GM18519 (cell line): Measurements from ENCODE around the gene RAP2B.

Experiments used
- ATAC-seq: cut with Tn5 transposase; IDR thresholded peaks from one replicate; pipeline ENCODE4 v1.9.1; 2021; ENCODE audit warnings: mild to moderate bottlenecking, moderate library complexity; ENCODE audit not compliant: unreplicated experiment, low FRiP score

Gene RAP2B

GRCh38 chr3:153159771-153160397 is 2.1 kb upstream of the RAP2B start:
- no peak for ATAC-seq

- ATAC-seq, result peak; percentile 24
Observed at GRCh38 chr3:153160451-153161137, 1.4 kb upstream of the RAP2B start.

DNA sequence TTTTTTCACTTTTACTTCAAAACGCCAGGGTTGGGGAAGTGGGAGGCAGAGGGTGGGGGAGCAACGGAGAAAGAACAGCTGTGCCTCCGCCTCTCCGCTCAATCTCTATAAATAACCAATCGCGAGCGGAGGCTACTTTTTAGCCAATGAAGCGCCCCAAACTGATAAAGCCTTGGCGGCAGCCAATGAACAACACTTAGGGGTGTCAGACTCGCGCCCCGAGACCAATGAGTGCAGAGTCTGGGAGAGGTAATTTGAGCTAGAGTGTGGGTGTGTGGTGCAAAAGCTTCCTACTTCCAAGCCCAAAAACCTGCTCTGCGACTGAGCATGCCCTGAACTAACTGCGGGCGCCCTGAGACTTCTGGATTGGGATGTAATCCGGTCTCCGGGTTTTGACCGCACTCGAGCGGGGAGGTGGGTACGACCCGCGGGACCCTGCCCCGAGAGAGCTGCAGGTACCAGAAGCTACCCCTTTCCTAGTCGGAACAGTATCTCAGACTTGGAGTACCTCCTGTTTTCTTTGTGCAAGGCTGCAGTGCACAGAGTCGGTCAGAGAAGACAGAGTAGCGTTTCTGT is 800 bp upstream of the RAP2B start:
- ATAC-seq, result peak; percentile 83

DNA sequence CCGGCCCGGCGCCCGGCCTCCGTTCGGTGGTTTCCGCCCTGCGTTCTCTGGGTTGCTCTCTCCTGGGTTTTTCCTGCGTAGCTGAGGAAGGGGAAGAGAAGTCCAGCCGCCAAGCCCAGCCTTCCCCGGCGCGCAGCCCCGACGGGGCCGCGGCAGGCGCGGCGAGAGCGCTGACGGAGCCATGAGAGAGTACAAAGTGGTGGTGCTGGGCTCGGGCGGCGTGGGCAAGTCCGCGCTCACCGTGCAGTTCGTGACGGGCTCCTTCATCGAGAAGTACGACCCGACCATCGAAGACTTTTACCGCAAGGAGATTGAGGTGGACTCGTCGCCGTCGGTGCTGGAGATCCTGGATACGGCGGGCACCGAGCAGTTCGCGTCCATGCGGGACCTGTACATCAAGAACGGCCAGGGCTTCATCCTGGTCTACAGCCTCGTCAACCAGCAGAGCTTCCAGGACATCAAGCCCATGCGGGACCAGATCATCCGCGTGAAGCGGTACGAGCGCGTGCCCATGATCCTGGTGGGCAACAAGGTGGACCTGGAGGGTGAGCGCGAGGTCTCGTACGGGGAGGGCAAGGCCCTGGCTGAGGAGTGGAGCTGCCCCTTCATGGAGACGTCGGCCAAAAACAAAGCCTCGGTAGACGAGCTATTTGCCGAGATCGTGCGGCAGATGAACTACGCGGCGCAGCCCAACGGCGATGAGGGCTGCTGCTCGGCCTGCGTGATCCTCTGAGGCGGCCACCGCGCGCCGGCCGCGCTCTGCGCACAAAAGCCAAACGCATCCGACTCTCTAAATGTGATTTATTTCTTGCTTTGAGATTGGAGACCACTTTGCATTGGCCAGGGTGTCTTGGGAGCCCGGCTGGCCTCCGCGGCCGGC is 727 bp downstream of the RAP2B start:
- no peak for ATAC-seq

DNA sequence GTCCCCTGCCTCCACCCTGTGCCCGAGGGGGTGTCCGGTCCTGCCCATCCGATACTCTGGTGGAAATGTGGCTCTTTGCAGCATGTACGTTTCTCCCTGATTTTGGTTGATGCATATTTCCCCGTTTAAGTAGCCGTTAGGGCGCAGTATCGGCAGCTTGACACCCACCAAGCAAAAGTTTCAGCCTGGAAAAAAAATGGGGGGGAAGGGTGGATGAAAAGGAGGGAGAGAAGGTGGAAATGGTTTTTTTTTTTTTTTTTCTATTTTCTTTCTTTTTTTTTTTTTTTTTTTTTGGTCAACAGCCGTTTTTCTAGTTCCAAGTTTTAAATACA is 1.3 kb downstream of the RAP2B start:
- no peak for ATAC-seq

- no peak for ATAC-seq
Observed at GRCh38 chr3:153163756-153164550, 1.9 kb downstream of the RAP2B start.

- ATAC-seq, result no peak
Observed at GRCh38 chr3:153165261-153165681, 3.2 kb downstream of the RAP2B start.

- ATAC-seq, result no peak
Observed at GRCh38 chr3:153166206-153166605, 4.2 kb downstream of the RAP2B start.

GRCh38 chr3:153166796-153167195 is 4.8 kb downstream of the RAP2B start:
- ATAC-seq, result no peak

DNA sequence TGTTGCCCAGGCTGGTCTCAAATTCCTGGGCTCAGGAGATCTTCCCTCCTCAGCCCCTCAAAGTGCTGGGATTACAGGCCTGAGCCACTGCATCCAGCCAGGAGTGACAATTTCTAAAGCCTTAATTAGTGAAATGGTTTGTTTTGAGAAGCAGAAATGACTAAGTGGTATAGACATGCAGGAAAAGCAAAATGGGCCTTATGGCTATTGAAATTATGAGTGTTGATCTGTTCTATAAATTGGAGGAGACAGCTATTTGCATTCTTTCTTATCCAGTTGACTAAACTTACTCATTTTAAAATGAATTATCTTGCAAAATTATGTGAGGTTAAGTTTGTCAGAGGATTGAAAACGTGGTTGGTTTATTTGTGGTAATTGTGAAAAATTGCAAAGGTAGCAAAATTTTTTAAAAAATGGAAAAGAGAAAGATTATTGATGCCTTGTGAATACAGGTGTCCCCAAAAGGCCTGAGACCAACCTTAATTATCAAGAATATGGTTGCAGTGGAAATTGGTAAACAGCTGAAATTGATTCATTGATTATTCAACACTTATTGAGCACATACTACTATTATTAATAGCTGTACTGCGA is 7.9 kb downstream of the RAP2B start:
- ATAC-seq, result no peak

DNA sequence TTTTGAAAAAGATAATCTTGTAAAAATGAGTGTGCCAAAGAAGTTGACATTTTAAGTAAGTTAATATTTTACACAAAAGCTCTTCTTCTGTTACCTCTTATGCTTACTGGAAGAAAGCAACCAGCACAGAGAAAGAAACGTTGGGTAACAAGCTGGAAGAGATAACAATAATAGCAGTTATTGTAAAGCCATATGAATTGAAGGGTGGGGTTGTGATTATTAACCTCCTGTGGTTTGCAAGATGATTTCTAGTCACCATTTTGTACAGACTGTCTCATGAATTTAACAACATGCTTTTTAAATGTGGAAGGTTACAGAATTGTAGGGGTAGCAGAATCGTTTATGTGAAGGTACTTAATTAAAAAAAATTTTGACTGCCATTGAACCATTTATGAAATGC is 9.2 kb downstream of the RAP2B start:
- ATAC-seq, result no peak

- ATAC-seq, result no peak
Observed at GRCh38 chr3:153171918-153172317, 9.9 kb downstream of the RAP2B start.

DNA sequence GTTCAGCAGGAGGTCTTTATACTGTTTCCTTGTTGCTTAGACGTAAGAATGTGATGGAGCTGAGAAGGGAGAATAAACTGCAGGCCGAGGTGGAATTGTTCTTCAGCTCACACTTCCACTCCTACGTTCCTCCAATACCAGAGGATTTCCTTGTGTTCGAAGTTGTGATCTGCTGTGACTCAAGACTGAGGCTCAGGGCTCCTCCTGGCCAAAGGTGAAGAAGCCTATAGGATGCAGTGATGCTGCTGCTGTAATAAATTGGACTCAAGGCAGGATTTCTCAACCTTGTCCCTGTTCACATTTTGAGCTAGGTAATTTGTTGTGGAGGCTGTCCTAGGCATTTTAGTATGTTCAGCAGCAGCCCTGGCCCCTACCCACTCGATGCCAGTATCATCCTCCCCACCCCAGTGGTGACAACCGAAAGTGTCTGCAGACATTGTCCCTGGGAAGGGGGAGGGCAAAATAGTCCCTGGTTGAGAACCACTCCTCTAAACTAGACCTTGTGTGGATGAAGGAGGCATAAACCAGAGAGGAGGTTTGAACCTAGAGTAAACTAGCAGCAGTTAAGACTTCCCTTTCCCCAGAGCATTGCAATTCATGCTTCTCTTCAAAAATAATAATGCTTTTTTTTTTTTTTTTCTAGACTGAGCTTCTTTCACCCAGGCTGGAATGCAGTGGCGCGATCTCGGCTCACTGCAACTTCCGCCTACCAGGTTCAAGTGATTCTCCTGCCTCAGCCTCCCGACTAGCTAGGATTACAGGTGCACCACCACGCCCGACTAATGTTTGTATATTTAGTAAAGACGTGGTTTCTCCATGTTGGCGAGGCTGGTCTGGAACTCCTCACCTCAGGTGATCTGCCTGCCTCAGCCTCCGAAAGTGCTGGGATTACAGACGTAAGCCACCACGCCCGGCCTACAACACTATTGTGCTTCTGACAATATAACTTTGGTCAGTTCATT is 11.1 kb downstream of the RAP2B start:
- ATAC-seq, result no peak

GRCh38 chr3:153173758-153174516 is 11.9 kb downstream of the RAP2B start:
- ATAC-seq, result no peak

- no peak for ATAC-seq
Observed at GRCh38 chr3:153176197-153176596, 14.2 kb downstream of the RAP2B start.

DNA sequence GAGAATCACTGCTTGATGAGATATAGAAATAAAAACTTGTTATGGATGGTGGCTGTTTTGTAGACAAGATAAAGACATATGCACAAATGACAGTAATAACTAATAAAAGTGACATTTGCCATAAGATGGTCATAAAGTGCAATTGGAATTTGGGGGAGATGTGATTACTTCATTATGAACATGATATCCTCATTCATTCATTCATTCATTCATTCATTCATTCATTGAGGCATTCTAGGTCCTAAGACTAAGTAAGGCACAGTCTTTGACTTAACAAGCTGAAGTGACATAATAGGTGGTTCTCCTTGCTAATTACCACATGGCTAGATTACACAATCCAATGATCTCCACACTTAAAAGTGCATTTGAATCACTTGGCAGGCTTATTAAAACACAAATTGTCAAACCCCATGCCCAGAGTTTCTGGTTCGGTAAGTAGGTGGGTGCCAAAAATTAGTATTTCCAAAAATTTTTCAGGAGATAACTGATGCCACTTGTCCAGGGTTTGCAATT is 18.9 kb downstream of the RAP2B start:
- ATAC-seq, result no peak

GRCh38 chr3:153182501-153183293 is 20.7 kb downstream of the RAP2B start:
- no peak for ATAC-seq
